HG03469 (cell line): ENCODE results near the gene CEP131.
"Not testable (repeated sequence)": the region's sequence is repeated elsewhere in the genome, so short reads cannot be mapped to it uniquely, and the experiment has no call there.

ENCODE experiments used
- ATAC-seq: cut with Tn5 transposase; IDR thresholded peaks from one replicate; pipeline ENCODE4 v1.9.1; 2021; ENCODE audit warnings: mild to moderate bottlenecking, moderate library complexity, moderate number of reproducible peaks; ENCODE audit not compliant: unreplicated experiment

Gene CEP131

GRCh38 chr17:81228834-81229665, 6.3 kb upstream of the CEP131 start:
- no peak for ATAC-seq

DNA sequence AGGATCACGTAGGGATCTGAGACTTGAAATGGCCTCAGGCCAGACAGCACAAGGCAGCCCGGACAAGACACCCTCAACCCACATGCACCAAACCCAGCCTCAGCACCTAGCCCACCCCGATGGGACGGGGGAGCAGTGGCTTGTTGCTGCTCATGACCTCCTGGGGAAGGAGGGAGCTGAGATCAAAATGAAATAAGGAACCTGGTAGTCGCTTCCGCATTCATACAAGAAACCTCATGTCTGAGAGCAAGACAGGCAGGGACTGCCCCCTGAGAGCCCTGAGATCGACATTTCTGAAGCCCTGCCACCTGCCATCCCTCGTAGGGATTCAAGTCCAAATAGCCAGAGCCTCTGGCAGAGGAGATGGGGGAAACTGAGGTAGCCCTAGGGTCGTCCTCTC, 5.7 kb upstream of the CEP131 start:
- ATAC-seq, result no peak

DNA sequence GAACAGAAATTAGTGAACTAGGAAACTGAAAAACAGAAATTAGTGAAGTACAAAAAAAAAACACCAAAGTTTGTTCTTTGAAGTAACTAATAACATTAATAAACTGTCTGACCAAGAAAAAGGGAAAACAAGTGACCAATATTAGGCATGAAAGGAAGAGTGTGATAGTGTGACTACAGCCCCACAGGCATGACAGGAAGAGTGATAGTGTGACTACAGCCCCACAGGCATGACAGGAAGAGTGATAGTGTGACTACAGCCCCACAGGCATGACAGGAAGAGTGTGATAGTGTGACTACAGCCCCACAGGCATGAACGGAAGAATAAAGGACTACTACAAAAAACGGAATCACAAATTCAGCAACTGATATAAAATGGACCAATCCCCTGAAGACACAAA, 4.9 kb upstream of the CEP131 start:
- not testable (repeated sequence) for ATAC-seq

DNA sequence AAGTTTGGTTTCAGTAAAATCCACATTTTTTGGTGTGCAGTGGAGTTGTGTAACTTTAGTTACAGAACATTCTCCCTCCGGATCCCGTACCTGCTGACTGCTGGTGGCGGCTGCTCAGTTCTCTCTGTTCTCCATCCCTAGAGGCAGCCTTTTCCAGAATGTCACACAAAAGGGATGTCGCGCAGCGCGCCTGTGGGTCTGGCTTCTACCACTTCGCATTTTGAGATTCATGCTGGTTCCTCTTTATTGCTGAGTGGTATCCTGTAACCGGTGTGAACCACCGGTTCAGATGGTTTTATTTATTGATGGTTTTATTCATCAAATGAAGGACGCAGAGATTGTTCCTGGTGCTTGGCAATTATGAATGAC, 981 bp upstream of the CEP131 start:
- no peak for ATAC-seq

DNA sequence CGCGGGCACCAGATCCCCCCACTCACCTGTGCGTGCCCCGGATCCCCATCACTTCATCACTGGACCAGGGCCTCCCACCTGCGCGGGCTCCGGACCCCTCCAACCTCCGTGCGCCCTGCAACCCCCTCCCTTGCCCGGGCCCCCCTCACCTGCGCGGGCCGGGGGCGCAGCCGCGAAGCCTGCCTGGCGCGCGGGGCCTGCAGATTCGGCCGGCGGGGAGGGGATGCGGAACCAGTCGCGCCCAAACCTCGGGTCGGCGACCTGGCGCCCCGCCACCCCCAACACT, 202 bp downstream of the CEP131 start:
- ATAC-seq, result no peak

DNA sequence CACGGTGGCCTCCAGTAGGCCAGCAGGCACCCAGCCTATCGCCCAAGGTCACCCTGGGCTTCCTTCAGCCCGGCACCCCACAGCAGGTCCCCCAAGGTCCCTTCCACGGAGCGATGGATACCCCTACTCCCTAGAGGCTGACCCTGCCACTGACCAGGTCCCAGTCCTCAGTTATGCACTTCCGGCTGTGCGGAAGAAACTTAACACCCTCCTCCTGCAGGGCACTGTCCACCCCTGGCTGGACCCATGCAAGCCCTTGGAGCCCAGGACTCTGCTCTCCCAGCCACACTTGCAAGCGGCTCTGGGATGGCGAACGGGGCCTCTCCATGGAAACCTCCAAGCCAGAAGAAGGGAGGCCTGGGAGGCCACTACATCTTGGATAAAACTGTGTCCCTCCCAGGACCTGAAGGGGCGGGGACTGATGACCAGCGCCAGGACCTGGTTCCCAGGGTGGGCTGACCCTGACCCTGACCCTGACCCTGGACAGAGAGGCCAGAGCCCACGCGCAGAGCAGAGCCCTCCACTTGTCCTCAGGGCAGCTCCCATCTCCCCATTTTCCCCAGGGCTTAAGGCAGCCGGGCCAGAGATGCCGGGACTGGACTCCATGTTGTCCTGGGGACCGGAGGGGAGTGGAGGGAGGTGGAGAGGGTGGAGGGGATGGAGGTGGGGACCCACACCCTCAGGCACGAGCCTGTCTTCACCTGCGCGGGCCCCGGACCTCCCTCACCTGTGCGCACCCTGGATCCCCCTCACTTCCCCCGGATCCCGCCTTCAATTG, 734 bp downstream of the CEP131 start:
- no peak for ATAC-seq

DNA sequence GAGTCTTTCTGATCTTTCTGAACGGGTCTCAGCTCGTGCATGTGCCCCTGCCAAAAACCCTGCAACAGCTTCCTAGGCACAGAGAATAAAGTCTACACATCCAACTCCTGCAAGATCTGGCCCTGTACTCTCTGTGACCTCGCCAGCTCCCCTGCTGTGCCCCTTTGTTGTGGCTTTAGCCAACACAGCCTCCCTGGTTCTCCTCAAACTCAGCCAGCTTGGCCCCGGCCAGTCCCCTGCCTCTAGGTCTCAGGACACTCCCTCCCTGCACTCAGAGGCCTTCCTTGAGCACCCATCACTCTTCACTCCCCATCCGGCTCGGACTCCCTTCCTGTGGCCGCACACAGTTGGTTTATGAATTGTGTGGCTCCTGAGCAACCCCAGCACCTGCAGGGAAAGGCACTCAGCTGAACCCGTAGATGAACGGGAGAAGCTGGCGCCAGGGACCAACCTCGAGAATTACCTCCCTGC, 1.4 kb downstream of the CEP131 start:
- no peak for ATAC-seq

GRCh38 chr17:81219476-81220180, 3.1 kb downstream of the CEP131 start:
- no peak for ATAC-seq

- no peak for ATAC-seq
Observed at GRCh38 chr17:81218991-81219390, 3.8 kb downstream of the CEP131 start.

- no peak for ATAC-seq
Observed at GRCh38 chr17:81218459-81218858, 4.3 kb downstream of the CEP131 start.

DNA sequence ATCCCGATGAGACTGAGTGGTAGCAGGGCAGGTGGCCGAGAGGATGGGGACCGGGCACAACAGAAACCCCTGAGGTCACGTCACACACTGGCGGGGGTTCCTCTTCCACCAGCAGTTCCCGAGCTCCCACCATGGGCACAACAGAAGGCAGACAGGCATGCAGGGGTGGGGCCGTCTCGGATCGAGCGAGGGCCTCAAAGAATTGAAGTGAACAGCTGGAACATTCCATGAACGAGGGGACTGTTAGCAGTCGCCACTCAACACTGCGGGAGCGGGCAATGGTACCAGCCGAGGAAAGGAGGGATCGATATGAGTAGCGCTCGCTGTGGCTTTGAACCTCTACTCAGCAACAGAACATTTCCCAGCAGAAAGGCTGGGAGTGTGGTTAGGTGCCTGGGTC, 5.3 kb downstream of the CEP131 start:
- no peak for ATAC-seq

- ATAC-seq, result no peak
Observed at GRCh38 chr17:81213978-81214377, 8.8 kb downstream of the CEP131 start.

GRCh38 chr17:81212365-81212764, 10.4 kb downstream of the CEP131 start:
- no peak for ATAC-seq

DNA sequence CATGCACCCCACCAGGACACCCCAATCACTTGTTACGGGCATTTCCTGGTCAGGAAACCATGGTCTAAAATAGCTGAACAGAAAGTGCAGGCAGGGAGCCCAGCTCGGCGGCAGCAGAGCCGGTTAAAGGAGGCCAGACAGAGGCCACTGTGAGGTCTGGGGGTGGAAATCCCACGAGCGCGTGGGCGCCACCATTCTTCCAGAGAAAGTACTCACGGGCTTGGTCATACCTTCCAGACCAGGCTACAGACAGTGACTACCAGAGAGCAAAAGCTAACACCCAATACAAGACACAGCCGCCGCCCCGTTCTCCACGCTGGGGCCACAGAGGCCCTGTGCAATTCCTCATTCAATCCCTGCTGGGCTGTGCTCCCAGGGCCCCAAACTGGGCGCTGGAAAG, 11.9 kb downstream of the CEP131 start:
- no peak for ATAC-seq

DNA sequence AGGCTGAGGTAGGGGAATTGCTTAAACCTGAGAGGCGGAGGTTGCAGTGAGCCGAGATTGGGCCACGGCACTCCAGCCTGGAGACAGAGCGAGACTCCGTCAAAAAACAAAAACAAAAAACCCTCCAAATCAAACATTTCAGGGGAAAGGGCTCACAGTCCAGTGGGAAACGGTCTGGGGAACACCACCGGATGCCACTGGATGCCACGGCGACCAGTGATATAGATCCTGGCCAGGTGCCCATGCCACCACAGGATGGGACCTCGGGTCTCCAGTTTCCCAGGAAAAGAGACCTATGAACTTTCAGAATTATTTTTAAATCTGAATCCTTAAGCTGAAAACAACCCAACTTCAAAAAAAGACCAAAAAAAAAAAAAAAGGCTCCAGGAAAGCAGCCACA, 12.3 kb downstream of the CEP131 start:
- no peak for ATAC-seq

GRCh38 chr17:81209141-81209540, 13.6 kb downstream of the CEP131 start:
- no peak for ATAC-seq

DNA sequence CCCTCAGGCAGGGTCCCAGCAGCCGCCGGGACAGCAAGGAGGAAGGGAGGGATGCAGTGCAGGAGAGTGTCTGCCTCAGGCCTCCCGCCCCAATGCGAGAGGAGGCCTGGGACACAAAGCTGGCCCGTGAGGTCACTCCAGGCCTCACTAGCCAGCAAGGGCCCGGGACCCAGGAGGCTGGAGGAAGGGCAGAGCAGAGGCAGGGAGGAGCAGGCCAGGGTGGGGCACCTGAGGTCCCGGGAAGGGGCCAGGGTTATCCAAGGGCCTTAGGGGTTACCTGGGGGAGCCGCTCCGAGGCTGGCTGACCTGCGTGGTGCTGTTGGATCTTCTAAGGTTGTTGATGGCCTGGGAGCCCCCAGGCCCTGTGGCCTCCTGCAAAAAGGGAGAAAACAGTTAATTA, 14.1 kb downstream of the CEP131 start:
- ATAC-seq, result no peak

- ATAC-seq, result no peak
Observed at GRCh38 chr17:81207610-81208581, 14.9 kb downstream of the CEP131 start.

- ATAC-seq, result no peak
Observed at GRCh38 chr17:81206657-81207056, 16.1 kb downstream of the CEP131 start.

GRCh38 chr17:81206166-81206565, 16.6 kb downstream of the CEP131 start:
- ATAC-seq, result no peak

- no peak for ATAC-seq
Observed at GRCh38 chr17:81204578-81204977, 18.2 kb downstream of the CEP131 start.
